Medulla oblongata (tissue), 1 donor: Measurements from ENCODE around the gene SLC5A4.

Source experiments
- DNase-seq: peaks from one replicate; pipeline ENCODE4 v3.0.0-alpha.2; 2015; ENCODE audit errors: extremely low spot score

SLC5A4 gene

DNA sequence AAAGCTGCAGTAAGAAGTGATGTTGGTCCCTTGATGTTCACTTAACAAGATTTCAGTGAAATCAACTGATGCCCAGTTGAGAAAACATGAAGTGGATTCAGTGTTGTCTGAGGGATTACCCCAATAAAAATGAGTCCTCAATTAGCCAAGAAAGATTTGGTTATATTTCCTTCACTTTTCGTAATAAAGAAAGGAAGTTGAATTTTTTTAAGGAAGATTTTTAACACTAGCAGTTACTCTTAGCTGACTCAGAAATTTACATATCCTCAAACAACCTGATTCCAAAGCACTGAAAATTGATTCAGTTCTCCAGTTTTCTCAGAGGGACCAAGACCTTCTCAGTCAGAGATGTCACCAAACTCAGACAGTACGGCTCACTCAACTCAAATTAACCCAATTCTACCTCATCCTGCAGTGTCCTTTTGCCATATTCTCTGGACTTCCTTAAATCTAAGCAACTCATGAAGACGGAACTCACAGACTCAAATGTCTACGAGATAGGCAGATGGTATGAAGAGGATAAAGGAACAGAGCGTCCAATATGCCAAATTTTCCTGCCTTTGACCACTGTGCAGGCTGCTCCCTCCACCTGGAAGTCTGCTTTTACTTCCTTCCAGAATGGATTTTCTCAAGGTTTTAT lies 22.8 kb downstream of the SLC5A4 start:
- DNase-seq = no peak

DNA sequence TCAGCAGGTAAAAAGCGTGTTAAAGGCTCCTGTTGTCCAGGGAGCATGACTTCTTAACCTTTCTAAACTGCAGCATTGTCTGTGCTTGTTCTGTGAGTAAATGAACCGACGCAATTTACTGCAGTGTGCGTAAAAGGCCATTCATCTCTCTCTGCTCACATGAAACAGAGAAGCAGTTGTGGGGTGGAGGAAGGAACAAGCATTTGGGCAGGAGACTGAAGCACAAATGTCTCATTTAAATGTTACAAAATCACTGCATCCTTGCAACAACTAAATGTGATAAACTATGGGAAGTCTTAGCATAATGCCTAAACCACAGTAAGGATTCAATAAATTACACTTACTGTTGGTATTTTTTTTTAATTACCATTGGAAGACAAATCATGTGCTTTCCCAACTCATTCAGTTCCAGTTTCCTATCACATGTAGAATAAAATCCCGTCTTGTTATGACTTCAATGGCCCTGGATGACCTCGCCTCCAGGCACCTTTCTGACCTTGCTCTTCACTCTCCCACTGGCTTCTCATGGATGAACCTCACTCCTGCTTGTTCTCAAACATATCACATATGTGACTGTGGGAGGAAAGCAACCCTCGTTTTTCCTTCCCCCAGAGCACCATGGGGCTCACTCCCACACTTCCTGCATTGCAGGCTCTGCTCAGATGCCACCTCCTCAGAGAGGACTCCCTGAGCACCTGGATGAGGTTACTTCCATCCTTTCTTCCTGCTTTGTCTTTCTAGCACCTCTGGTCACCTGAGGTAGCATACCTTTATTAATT lies 28.6 kb downstream of the SLC5A4 start:
- DNase-seq = no peak

DNA sequence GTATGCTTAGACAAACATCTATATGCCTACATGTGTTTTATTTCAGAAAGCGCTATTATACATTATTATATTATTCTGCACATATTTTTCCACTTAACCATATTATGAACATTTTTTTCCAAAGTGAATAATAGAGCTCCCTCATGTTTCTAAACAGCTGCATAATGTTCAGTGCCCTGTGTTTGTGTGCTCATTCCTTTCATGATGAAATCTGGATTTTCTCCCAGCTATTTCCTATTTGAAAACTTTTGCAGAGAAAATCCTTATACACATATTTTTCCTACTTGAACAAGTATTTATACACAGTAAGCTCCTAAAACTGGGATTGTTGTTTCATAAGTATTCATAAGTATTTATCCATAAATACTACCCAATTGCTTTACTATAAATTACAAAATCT lies 32.2 kb downstream of the SLC5A4 start:
- DNase-seq = no peak

DNA sequence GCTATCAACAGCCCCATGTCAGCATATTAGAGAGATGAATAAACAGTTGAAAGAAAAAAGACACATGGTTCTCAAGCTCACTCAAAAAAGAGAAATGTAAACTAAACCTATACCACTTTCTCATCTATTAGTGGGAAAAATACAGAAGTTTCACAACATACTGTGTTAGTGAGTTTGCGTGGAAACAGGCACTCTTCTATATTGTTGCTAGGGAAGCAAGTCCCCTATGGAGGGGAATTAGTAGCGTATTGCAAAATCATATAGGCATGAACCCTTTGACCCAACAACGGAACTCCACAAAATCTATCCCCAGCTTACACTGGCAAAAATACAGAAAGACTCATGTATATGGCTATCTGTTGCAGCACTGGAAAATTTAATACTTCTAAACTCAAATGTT lies 36.1 kb downstream of the SLC5A4 start:
- DNase-seq = peak; percentile 11

GRCh38 chr22:32218470-32218869 lies 36.7 kb downstream of the SLC5A4 start:
- DNase-seq = peak; percentile 59

GRCh38 chr22:32217465-32217864 lies 37.7 kb downstream of the SLC5A4 start:
- DNase-seq = no peak

DNA sequence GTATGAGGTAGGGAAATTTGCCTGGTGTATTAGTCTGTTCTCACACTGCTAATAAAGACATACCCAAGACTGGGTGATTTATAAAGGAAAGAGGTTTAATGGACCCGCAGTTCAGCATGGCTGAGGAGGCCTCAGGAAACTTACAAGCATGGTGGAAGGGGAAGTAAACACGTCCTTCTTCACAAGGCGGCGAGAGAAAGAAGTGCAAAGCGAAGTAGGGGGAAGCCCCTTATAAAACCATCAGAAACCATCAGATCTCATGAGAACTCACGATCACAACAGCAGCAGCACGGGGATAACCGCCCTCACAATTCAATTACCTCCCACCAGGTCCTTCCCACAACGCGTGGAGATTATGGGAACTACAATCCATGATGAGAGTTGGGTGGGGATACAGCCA lies 38.2 kb downstream of the SLC5A4 start:
- no peak for DNase-seq

GRCh38 chr22:32211011-32211410 lies 44.1 kb downstream of the SLC5A4 start:
- no peak for DNase-seq

GRCh38 chr22:32208681-32209080 lies 46.5 kb downstream of the SLC5A4 start:
- DNase-seq = no peak

GRCh38 chr22:32207971-32208480 lies 47.1 kb downstream of the SLC5A4 start:
- no peak for DNase-seq

DNA sequence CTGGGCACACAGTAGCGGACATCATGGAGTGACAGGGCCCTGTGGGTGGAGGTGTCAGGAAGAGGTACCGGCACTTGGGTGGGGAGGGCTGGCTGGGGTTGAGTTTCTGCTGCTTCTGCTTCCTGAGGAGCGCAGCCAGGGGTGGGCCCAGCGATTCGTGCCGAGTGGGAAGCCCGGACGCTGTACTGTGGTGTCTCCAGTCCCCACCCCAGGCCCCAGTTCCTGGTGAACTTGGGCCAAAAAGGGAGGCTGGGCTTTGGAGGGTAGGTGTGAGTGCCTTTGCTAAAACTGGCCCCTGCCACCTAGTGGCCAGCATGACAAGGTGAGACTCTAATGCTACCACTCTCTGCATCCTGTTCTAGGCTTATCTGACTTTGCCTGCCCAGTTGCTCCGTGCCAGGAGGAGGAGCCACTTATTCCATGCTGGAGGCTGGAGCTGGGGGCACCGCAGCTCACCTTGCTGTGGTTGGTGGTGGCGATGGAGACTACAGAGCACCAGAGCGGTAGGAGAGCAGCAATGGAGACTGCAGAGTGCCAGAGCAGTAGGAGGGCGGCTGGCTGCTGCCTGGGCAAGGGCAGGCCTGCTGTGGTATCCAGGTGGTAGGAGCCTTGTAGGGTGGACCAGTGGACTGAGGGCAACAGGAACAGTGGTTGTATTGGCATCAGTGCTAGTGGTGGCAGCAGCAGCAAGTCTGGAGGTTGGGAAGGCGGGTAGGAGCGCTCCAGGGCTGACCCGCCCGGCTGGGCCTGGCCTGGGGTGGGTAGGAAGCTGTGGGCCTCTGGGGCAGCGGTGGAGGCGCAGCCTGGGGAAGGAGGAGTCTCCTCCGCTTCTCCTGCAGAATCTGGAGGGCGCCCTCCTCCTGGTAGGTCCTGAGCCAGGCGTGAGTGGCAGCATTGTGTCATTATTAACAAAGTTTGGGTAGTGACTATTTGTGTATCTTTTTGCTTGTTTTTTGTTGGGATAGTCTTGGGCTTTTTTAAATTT lies 48.1 kb downstream of the SLC5A4 start:
- peak; percentile 19 for DNase-seq

DNA sequence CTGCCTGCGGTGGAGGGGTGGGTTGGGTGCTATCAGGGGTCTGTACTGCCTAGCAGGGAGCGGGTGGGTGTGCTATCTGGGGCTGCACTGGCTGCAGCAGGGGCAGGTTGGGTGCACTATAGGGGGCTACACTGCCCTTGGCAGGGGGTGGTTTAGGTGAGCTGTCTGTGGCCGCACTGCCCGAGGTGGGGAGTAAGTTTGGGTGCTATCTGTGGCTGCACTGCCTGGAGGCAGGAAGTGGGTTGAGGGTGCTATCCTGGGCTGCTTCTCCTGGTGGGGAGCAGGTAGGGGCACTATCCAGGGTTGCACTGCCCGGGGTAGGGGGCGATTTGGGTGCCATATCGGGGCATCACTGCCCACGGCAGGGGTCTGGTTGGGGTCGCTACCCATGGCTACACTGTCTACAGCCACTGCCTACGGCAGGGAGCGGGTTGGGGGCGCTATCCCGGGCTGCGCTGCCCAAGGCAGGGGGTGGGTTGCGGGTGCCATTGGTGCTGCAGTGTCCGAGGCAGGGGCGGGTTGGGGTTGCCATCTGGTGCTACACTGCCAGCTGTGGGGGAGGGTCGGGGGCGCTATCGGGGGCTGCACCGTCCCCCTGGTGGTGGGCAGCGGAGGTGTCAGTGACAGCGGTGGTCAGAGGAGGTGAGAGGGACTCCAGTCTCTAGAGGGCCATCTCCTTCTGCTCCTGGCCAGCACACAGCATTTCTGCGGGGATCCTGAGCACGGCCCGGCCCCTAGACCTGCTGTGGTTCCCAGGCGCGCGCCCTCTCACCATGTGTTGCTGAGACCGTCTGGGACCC lies 49.0 kb downstream of the SLC5A4 start:
- no peak for DNase-seq

DNA sequence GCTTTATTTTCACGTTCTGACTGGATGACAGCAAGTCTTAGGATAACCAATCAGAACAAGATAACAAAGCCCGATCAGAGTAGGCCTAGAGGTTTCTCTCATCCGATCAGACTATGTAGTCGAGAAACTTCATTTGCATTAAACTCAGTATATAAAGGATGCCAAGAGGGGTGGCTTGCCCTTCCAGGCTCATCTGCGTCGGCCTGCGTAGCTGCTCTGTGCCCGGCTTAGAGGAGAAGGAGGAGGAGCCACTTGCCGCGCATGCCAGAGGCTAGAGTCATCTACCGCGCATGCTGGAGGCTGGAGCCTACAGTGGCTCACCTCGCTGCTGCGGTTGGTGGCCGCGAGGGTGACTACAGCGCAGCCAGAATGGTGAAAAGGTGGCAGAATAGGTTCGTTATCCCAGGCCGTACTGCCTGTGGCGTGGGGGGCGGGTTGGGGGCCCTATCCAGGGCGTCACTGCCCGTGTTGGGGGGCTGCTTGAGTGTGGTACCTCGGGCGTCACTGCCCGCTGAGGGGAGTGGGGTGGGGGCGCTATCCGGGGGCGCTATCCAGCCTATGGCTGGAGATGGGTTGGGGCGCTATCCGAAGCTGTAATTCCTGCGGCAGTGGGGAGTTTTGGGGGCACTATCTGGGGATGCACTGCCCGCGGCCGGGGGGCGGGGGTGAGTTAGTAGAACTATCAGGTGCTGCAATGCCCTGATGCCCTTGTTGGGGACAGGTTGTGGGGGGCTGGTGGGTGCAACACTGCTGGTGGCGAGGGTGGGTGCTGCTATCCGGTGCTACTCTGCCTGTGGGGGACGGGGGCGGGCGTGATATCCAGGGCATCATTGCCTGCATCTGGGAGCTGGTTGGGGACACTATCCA lies 50.1 kb downstream of the SLC5A4 start, which contains the start of gene RFPL2:
TSS of gene RFPL2 (minus strand) at position 218 of the 867 bp plus-strand sequence. CDS start 2,622 bp downstream, outside the sequence.
- peak; percentile 30 for DNase-seq

- DNase-seq = no peak
Measured at GRCh38 chr22:32204040-32204855, 50.9 kb downstream of the SLC5A4 start.

DNA sequence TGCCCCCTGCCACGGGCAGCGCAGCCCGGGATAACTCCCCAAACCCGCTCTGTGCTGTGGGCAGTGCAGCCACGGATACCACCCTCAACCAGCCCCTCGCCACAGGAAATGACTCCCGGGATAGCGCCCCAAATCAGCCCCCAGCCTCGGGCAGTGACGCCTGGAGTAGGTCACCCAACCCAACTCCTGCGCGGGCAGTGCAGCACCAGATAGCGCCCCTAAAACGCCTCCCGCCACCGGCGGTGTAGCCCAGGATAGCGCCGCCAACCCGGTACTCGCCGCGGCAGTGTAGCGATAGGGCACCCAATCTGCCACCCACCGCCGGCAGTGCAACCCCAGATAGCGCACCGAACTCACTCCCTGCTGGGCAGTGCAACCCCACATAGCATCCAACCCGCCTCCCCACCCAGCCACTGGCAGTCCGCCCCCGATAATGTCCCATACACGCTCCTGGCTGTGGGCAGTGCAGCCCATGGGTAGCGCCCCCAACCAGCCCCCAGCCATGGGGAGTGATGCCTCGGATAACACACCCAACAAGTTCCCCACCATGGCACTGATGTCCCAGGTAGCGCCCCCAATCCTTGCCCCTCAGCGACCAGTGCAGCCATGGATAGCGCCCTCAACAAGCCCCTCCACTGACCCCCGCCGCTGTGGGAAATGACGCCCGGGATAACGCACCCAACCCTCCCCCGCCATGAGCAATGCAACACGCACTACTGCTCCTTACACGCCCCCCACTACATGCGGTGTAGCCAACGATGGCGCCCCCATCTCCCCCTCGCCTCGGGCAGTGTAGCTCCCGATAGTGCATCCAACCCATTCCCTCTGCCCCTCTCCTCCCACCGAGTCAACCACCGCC lies 51.7 kb downstream of the SLC5A4 start:
- DNase-seq = no peak

DNA sequence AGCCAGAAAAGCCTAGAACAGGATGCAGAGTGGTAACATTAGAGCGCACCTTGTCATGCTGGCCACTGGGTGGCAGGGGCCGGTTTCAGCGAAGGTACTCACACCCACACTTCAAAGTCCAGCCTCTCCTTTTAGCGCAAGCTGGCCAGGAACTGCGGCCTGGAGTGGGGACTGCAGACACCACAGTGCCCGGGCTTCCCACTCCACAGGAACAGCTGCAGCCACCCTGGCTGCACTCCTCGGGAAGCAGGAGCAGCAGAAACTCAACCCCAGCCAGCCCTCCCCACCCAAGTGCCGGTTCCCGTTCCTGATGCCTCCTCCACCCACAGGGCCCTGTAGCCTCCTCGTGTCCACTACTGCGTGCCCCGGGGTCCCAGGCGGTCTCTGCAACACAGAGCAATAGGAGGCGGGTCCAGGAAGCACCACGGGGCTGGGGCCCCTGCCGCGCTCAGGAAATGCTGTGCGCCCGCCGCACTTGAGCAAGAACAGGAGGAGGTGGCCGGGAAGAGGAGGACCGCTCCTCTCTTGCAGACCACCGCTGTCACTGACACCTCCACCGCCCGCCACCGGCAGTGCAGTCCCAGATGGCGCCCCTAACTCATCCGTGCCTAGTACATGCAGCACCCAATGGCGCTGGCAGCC lies 52.5 kb downstream of the SLC5A4 start:
- DNase-seq = peak; percentile 15

GRCh38 chr22:32202161-32202538 lies 53.0 kb downstream of the SLC5A4 start:
- DNase-seq = no peak

DNA sequence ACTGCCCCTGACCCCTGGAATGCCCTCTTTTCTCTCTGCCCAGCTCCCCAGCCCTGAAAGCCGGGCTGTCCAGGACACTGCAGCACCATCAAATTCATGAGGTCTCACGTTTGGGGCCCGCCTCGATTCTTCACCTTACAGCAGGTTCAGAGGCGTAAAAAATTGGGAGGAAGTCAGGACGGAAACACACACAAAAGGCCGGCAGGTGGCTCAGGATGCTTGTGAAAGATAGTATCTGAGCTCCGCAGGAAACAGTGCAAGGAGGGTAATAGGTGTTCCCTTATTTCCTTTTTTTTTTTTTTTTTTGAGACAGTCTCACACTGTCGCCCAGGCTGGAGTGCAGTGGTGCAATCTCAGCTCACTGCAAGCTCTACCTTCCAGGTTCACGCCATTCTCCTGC lies 54.4 kb downstream of the SLC5A4 start:
- DNase-seq = no peak
